Endothelial cell of umbilical vein (primary cell): ENCODE data around the gene MEF2C. TPM values are rescaled to one million over a fixed set of nuclear protein-coding genes. Genes with fewer than 3 reads are reported as not detected.

Experiments used
- BruUV-seq: library from RNA; stranded (reverse); fragments of 400-500 nt; replicated peaks from 2 replicates; lab custom pipeline; 2021; lab: Mats Ljungman, UMichigan
- CTCF ChIA-PET: fragments of 300-600, 350-600 bp; sonication (Branson Sonifier 250); formaldehyde crosslinking; loops from one replicate; lab custom pipeline; 2021; ENCODE audit warnings: antibody characterized with exemption, inconsistent platforms; lab: Charles Lee
- POLR2A ChIA-PET: fragments of 300-600, 350-600 bp; sonication (Branson Sonifier 250); formaldehyde crosslinking; loops from one replicate; lab custom pipeline; 2021; ENCODE audit warnings: antibody characterized with exemption, inconsistent platforms; lab: Charles Lee
- DNase-seq: peaks from one replicate; pipeline ENCODE4 v3.0.0-alpha.2; 2011; ENCODE audit warnings: low read depth, low spot score
- FAIRE-seq: peaks from 2 replicates; lab custom pipeline; 2011; peaks lifted over from hg19 to GRCh38; lab: Jason Lieb, UNC
- H2AFZ ChIP-seq: 2 replicates; pipeline ENCODE4 v1.6.0; 2012; ENCODE audit warnings: low read depth, low read length, control low read depth, inconsistent platforms
- H3K27ac ChIP-seq: 2 replicates; pipeline ENCODE4 v1.5.1; 2011; ENCODE audit warnings: low read depth, mild to moderate bottlenecking, control low read depth, low read length, moderate library complexity; ENCODE audit not compliant: insufficient read depth
- H3K27me3 ChIP-seq, 2 experiments: 2 replicates each; pipeline versions ENCODE4 v1.6.0 to v1.6.1; 2011; ENCODE audit warnings: low read length in 2 of 2, mixed read lengths in 1 of 2; ENCODE audit not compliant: control insufficient read depth in 2 of 2, insufficient read depth in 2 of 2
- H3K36me3 ChIP-seq, 2 experiments: 2 replicates in 1 of 2; 3 replicates in 1 of 2; pipeline ENCODE4 v1.5.1; 2011; ENCODE audit warnings: low read length in 2 of 2, mild to moderate bottlenecking in 1 of 2, moderate library complexity in 1 of 2; ENCODE audit not compliant: control insufficient read depth in 2 of 2, insufficient read depth in 2 of 2; ENCODE audit errors: extremely low read depth in 1 of 2
- H3K4me1 ChIP-seq: 3 replicates; pipeline ENCODE4 v1.5.1; 2011; ENCODE audit warnings: mild to moderate bottlenecking, low read length; ENCODE audit not compliant: control insufficient read depth, insufficient read depth; ENCODE audit errors: extremely low read depth
- H3K4me2 ChIP-seq: 2 replicates; pipeline ENCODE4 v1.6.1; 2011; ENCODE audit warnings: low read length, control low read depth, mixed read lengths; ENCODE audit not compliant: insufficient read depth
- H3K4me3 ChIP-seq, 3 experiments: fragments of 200-600 bp in 1 of 3; sonication (generic), shearing (Covaris generic) in 1 of 3; replicated peaks in 1 of 3; 2 replicates each; pipeline ENCODE4 v1.5.1; 2011 to 2016; ENCODE audit warnings: control low read depth in 3 of 3, low read length in 3 of 3, mild to moderate bottlenecking in 2 of 3, inconsistent platforms in 1 of 3, low read depth in 1 of 3, moderate library complexity in 1 of 3; ENCODE audit not compliant: insufficient read depth in 1 of 3
- H3K79me2 ChIP-seq: 2 replicates; pipeline ENCODE4 v1.6.0; 2012; ENCODE audit warnings: low read length, inconsistent platforms; ENCODE audit not compliant: control insufficient read depth, insufficient read depth
- H3K9ac ChIP-seq: replicated peaks from 2 replicates; pipeline ENCODE3; 2011; ENCODE audit warnings: low read length, control low read depth; ENCODE audit not compliant: insufficient read depth; ENCODE audit errors: extremely low read depth
- H3K9me1 ChIP-seq: replicated peaks from 3 replicates; pipeline ENCODE4 v1.6.0; 2011; ENCODE audit warnings: mild to moderate bottlenecking, low read length; ENCODE audit not compliant: control insufficient read depth, insufficient read depth; ENCODE audit errors: extremely low read depth
- H3K9me3 ChIP-seq: replicated peaks from 2 replicates; pipeline ENCODE4 v1.5.1; 2012; ENCODE audit warnings: low read length, inconsistent platforms; ENCODE audit not compliant: control insufficient read depth, insufficient read depth
- H4K20me1 ChIP-seq: replicated peaks from 2 replicates; pipeline ENCODE3; 2011; ENCODE audit warnings: mild to moderate bottlenecking, low read length; ENCODE audit not compliant: control insufficient read depth, insufficient read depth; ENCODE audit errors: extremely low read depth
- EZH2 ChIP-seq: IDR thresholded peaks from 2 replicates; pipeline ENCODE4 v1.6.1; 2012; ENCODE audit warnings: borderline replicate concordance, low read depth, mild to moderate bottlenecking, moderate library complexity, low read length, inconsistent platforms; ENCODE audit not compliant: severe bottlenecking
- FOS ChIP-seq: IDR thresholded peaks from 2 replicates; pipeline ENCODE4 v1.6.1; 2011; ENCODE audit warnings: mild to moderate bottlenecking, low read length, moderate library complexity, borderline replicate concordance; ENCODE audit not compliant: insufficient read depth
- GATA2 ChIP-seq: IDR thresholded peaks from 2 replicates; pipeline ENCODE4 v1.7.0; 2011; ENCODE audit warnings: low read depth, mild to moderate bottlenecking, moderate library complexity, mixed read lengths, low read length; ENCODE audit not compliant: insufficient read length, insufficient read depth
- JUN ChIP-seq: IDR thresholded peaks from 2 replicates; pipeline ENCODE4 v1.6.1; 2011; ENCODE audit warnings: borderline replicate concordance, low read depth; ENCODE audit not compliant: insufficient read length, insufficient read depth
- MYC ChIP-seq: IDR thresholded peaks from one replicate; pipeline ENCODE4 v1.6.1; 2011; ENCODE audit warnings: mild to moderate bottlenecking, low read depth, low read length
- POLR2A ChIP-seq: IDR thresholded peaks from 2 replicates; pipeline ENCODE4 v1.6.1; 2012; ENCODE audit warnings: low read depth, mild to moderate bottlenecking, control low read depth, low read length
- dilution Hi-C: fragments of 300-500 bp; cut with MboI; formaldehyde crosslinking; loops from one replicate; pipeline ENCODE4 v1.15.0; 2019; ENCODE audit warnings: low sequenced_read_pairs; ENCODE audit not compliant: extremely low pct_ligation_motif_present
- intact Hi-C: fragments of 100-400 bp; cut with micrococcal nuclease; formaldehyde crosslinking; loops from one replicate; pipeline ENCODE4 v1.10.0; 2022
- polyA plus RNA-seq, 4 experiments: library from polyadenylated mRNA; depleted of rRNA in 3 of 4; stranded (reverse) in 3 of 4; unstranded in 1 of 4; fragments of >200 nt; gene quantifications; 2 replicates each; pipeline versions ENCODE4 v1.2.1 to v1.2.3, GENCODE V29; 2011 to 2012; ENCODE audit warnings: missing spikeins in 1 of 4
- total RNA-seq: library from RNA; stranded (reverse); gene quantifications from 2 replicates; pipeline ENCODE4 v1.2.3, GENCODE V29; 2021
- TF ChIP-seq, protein P1 (sequence below), 2 donors: IDR thresholded peaks; 1 replicate in 1 of 2; 2 replicates in 1 of 2; pipeline ENCODE4 v1.5.1; 2011; ENCODE audit warnings: low read length in 2 of 2, mild to moderate bottlenecking in 2 of 2, moderate library complexity in 2 of 2, control low read depth in 1 of 2, inconsistent platforms in 1 of 2, low read depth in 1 of 2; ENCODE audit not compliant: insufficient read depth in 1 of 2; ENCODE audit errors: extremely low read depth in 1 of 2
- TF ChIP-seq, protein P2 (sequence below): IDR thresholded peaks from 2 replicates; pipeline ENCODE4 v1.6.1; 2011; ENCODE audit not compliant: insufficient read depth, insufficient read length

Gene MEF2C
- total and polyA plus RNA-seq, 2 donors (not counting 3 experiments of a cell fraction or from before 2014, with no cell fraction given): 21.2 to 67.7 TPM

DNA sequence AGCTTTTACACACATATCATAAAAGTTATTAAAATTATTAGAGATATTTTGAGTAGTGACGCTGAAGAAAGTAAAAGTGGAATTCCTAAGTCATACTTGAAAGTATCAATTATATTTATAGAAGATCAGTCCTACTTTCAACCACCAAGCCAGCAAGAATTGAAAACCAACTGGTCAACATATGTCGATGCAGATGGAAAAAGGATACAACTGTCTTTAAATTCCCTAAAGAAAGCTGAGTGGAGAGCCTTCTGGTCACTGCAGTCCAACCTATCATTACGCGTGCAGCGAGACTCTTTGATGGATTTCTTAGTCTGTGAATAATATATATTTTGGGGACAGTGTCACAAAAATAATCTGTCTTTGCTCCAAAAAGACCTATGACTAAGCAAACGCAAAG is 15.3 kb downstream of the MEF2C start:
- no peaks in the 10 kb centered on the region for H4K20me1 ChIP-seq
- no peak overlapping the region for H3K9ac ChIP-seq
- no peak overlapping the region for H3K4me2 ChIP-seq
- no TSS peak for BruUV-seq
- no peak overlapping the region for H2AFZ ChIP-seq
- H3K27ac ChIP-seq: no peak overlapping the region
- no peaks in the 10 kb centered on the region for H3K27me3 ChIP-seq
- H3K9me1 ChIP-seq: no peaks in the 10 kb centered on the region
- dilution Hi-C loops (no loop called here), intact Hi-C loops (no loop called here)
- peaks cover 3% of the 10 kb centered on the region for H3K4me1 ChIP-seq
- H3K36me3 ChIP-seq: peaks cover 0 to under 1% of the 10 kb centered on the region in 2 experiments
- ChIA-PET POLR2A (no interaction called here), CTCF (interaction anchor here (0.8 kb wide), 1 partner anchor 31 kb away, joined by 3 read pairs; no protein-coding TSS in a partner anchor)
- H3K9me3 ChIP-seq: no peaks in the 10 kb centered on the region
- TF ChIP-seq JUN: no peak
- TF ChIP-seq EZH2: no peak
- TF ChIP-seq FOS: no peak
- TF ChIP-seq, protein P1, sequence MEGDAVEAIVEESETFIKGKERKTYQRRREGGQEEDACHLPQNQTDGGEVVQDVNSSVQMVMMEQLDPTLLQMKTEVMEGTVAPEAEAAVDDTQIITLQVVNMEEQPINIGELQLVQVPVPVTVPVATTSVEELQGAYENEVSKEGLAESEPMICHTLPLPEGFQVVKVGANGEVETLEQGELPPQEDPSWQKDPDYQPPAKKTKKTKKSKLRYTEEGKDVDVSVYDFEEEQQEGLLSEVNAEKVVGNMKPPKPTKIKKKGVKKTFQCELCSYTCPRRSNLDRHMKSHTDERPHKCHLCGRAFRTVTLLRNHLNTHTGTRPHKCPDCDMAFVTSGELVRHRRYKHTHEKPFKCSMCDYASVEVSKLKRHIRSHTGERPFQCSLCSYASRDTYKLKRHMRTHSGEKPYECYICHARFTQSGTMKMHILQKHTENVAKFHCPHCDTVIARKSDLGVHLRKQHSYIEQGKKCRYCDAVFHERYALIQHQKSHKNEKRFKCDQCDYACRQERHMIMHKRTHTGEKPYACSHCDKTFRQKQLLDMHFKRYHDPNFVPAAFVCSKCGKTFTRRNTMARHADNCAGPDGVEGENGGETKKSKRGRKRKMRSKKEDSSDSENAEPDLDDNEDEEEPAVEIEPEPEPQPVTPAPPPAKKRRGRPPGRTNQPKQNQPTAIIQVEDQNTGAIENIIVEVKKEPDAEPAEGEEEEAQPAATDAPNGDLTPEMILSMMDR (IDR thresholded peaks at IDR 0.05; ENCODE audit: extremely low read depth in 1 of 2, insufficient read depth in 1 of 2, low read depth in 1 of 2, low read length in 2 of 2): no peak
- no peak for TF ChIP-seq MYC
- TF ChIP-seq POLR2A: no peak
- TF ChIP-seq, protein P2, sequence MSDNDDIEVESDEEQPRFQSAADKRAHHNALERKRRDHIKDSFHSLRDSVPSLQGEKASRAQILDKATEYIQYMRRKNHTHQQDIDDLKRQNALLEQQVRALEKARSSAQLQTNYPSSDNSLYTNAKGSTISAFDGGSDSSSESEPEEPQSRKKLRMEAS: no peak
- no peak for TF ChIP-seq GATA2
- peaks cover 14% of the 10 kb centered on the region for H3K79me2 ChIP-seq
- FAIRE-seq (no peak), DNase-seq (no peak)
- no peak overlapping the region for H3K4me3 ChIP-seq
